ENCODE data around the gene KRTCAP2.
A peak's percentile ranks its signal among the peaks of the same experiment; 100 is the strongest.

KRTCAP2 gene

GRCh38 chr1:155174324-155175280 lies 1.5 kb upstream of the KRTCAP2 start:
- no peak for TF ChIP-seq CTCF (conservative IDR thresholded peaks at IDR 0.05; ENCODE audit: low read depth, low read length)
- no peak for DNase-seq (ENCODE audit: low read depth)
- peak overlapping the region; percentile 96 for H3K4me3 ChIP-seq (ENCODE audit: low read length)

DNA sequence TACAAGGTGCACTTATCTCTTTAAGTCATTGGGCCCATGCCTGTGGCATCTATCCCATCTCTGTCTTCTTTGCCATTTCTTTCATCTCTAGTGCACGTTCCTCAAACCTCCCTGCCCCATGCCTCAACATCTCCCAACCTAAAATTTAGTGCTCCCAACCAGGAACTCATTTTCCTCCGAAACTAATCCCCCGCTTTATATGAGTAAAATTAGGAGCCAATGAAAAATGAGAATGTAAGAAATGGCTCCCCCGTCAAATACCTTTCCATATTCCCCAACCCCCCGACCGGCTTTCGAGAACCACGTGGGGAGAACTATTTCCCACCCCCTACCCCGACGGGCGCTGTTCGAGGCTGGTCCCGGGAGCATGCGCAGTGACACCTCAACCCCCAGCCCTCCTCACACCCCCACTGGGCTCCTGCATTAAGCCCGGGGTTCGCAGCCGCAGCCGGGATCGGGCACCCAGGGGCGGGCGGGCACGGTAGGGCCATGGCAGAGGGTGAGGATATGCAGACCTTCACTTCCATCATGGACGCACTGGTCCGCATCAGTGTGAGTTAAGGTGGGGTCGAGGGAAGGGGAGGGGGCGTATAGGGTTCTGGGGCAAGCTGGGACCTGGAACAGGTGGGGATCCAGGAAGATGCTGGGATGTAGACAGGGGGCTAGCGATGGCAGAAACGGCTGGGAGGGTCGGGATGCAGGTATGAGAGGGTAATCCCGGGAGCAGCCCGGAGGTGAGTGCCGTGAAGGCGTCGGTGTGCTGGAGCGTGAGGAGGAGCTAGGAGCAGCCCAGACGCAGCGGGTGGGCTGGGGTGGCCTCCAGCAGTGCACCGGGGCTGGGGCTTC lies 597 bp upstream of the KRTCAP2 start, which contains the start of gene TRIM46:
TRIM46 (plus strand) TSS at position 372 of the 846 bp plus-strand sequence; CDS start at position 490, 118 bp downstream.
- DNase-seq (ENCODE audit: low read depth), result no peak
- TF ChIP-seq CTCF (conservative IDR thresholded peaks at IDR 0.05; ENCODE audit: low read depth, low read length), result no peak
- peak within 1 kb of the TSS; percentile 96 for H3K4me3 ChIP-seq (ENCODE audit: low read length)

- no peak for TF ChIP-seq CTCF (conservative IDR thresholded peaks at IDR 0.05; ENCODE audit: low read depth, low read length)
- no peak for DNase-seq (ENCODE audit: low read depth)
- H3K4me3 ChIP-seq (ENCODE audit: low read length), result peak overlapping the region; percentile 96
These were observed 1.0 kb downstream of the KRTCAP2 start for GRCh38 chr1:155171836-155172731.

DNA sequence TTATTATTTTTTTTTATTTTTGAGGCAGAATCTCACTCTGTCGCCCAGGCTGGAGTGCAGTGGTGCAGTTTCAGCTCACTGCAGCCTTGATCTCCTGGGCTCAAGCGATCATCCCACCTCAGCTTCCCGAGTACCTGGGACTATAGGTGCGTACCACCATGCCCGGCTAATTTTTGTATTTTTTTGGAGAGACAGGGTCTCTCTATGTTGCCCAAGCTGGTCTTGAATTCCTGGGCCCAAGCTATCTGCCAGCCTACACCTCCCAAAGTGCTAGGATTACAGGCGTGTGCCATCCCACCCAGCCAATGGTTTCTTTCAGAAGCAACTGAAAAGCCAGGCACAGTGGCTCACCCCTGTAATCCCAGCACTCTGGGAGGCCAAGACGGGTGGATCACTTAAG lies 2.3 kb downstream of the KRTCAP2 start:
- TF ChIP-seq CTCF (conservative IDR thresholded peaks at IDR 0.05; ENCODE audit: low read depth, low read length), result no peak
- no peak overlapping the region for H3K4me3 ChIP-seq (ENCODE audit: low read length)
- DNase-seq (ENCODE audit: low read depth), result no peak

GRCh38 chr1:155170101-155170785 lies 2.9 kb downstream of the KRTCAP2 start:
- H3K4me3 ChIP-seq (ENCODE audit: low read length), result no peak overlapping the region
- no peak for DNase-seq (ENCODE audit: low read depth)
- TF ChIP-seq CTCF (conservative IDR thresholded peaks at IDR 0.05; ENCODE audit: low read depth, low read length), result no peak

GRCh38 chr1:155169541-155169940 lies 3.6 kb downstream of the KRTCAP2 start:
- TF ChIP-seq CTCF (conservative IDR thresholded peaks at IDR 0.05; ENCODE audit: low read depth, low read length), result no peak
- no peak overlapping the region for H3K4me3 ChIP-seq (ENCODE audit: low read length)
- no peak for DNase-seq (ENCODE audit: low read depth)

Measured in retinal pigment epithelial cell (primary cell).